ENCODE results near the gene ARSI. TPM values are rescaled to one million over a fixed set of nuclear protein-coding genes. Genes with fewer than 3 reads are reported as not detected.
"Not testable (repeated sequence)": the region's sequence is repeated elsewhere in the genome, so short reads cannot be mapped to it uniquely, and the experiment has no call there.

Gene ARSI
- polyA plus RNA-seq, 12 donors = 3.6 to 9.9 (median 6.1) TPM; not detected in 1

- DNase-seq = no peak
Observed at GRCh38 chr5:150270541-150271295, 32.0 kb downstream of the ARSI start.

GRCh38 chr5:150266871-150267291 is 35.8 kb downstream of the ARSI start:
- no peak for DNase-seq

DNA sequence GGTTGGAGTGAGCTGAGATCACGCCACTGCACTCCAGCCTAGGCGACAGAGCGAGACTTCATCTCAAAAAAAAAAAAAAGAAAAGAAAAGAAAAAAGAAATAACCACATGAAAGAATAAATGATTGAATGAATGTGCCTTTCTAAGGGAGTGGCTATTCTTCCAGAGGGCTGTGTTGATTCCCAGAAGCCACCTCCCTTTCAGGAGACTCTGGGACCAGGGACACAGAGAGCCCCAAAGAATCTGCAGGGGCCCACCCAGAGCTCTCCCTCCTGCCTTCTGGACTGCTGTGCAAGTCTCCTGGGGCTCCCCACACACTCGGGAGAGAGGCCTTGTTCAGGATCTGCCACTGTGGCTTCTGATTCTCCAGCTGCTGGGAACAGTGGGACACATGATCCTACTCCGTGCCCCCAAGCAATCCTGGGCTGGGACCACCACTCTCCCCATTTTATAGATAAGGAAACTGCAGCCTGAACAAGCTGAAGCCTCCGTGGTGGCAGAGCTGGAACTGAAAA is 36.8 kb downstream of the ARSI start:
- DNase-seq = no peak

GRCh38 chr5:150264667-150265603 is 37.8 kb downstream of the ARSI start:
- DNase-seq = no peak

- DNase-seq = no peak
Observed at GRCh38 chr5:150263801-150264621, 38.7 kb downstream of the ARSI start.

DNA sequence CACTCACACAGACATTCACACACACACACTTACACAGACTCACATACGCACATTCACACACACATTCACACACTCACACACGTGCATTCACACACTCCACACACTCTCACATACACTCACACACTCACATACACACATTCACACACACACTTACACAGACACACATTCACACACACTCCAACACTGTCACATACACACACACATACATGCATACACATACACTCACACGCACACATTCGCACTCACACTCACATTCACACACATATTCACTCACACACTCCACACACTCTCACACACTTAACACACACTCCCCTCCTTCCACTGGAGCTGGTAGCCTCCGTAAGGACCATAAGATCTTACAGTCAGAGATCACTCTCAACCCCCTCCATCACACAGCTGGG is 39.3 kb downstream of the ARSI start:
- no peak for DNase-seq

DNA sequence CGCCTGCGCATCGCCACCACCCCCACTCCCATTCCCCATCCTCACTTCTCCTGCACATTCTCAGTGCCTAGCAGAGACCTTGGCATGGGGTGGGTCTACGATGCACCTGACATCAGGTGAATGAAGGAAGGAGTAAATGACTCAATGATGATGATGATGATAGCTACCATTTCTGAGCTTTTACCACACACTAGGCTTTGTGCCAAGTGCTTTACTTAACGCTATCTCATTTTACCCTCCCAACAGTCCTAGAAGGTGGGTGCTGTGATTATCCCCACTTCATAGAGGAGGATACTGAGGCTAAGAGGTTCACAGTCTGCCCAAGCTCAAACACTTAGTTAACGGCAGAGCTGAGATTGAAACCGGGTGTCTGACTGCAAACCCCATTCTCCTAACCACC is 40.2 kb downstream of the ARSI start:
- DNase-seq = no peak

GRCh38 chr5:150261231-150261630 is 41.5 kb downstream of the ARSI start:
- no peak for DNase-seq

GRCh38 chr5:150258130-150258529 is 44.6 kb downstream of the ARSI start:
- DNase-seq = peak; percentile 64

- no peak for DNase-seq
Observed at GRCh38 chr5:150257424-150257823, 45.3 kb downstream of the ARSI start.

DNA sequence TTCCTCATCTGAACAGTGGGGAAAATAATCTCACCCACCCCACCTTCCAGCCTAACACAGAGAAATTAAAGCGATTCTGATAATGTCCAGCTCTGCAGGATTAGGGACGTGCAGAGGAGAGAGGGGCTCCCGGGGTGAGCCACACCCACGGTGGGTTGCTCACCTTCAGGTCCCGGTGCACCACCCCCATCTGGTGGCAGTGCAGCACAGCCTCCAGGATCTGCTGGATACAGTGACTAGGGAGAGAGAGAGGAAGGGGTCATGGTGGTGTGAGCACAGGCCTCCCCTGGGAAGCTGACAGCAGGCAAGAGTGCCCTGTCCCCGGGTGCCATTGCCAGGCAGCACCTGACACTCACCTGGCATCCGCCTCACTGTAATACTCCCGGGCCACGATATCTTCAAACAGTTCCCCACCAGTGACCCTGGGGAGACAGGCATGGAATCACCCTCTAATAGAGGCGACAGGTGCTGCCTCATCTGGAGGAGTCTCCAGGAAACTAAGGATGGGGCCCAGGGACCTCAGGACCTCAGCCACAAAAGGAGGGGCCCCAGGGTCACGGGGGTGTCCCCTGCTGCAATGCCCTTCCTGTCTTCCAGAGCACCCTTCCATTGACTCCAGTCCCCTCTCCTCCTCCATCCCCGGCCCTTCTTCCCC is 46.2 kb downstream of the ARSI start:
- no peak for DNase-seq

GRCh38 chr5:150255659-150256409 is 46.9 kb downstream of the ARSI start:
- no peak for DNase-seq

DNA sequence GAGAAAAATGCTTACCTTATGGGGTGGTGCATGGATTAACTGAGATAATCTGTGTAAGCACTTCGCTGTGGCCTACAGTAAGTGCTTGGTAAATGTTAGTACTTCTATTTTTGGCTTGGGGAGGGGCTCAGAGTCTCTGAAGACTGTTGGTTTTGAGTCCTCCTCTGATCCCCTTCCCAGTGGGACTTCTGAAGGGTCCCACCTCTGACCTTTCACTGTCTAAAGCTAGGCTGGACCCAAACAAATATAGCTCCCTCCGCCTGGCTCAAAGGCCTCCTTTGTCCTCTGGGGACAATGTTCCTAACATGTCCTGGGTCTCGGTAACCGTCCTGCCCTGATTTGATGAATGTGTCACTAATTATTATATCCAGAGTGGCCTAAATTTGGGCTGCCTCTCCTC is 47.9 kb downstream of the ARSI start:
- DNase-seq = no peak

GRCh38 chr5:150254363-150254762 is 48.3 kb downstream of the ARSI start:
- DNase-seq = no peak

GRCh38 chr5:150253416-150254208 is 49.1 kb downstream of the ARSI start:
- no peak for DNase-seq

DNA sequence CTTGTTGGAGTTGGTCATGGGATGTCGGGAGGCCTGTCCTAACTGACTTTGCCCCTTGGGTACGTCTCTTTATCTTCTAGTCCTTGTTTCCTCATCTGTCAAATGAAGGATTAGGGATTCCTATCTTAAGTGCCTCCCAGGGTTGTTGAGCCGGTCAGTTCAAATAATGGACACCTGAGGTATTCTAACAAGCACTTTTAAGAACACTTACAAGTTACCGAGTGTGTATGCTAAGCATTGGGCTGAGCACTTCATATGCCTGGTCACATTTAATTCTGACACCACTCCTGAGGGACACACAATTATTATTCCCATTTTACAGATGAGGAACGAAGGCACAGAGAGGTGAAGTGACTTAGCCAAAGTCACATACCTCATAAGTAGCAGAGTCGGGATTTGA is 50.2 kb downstream of the ARSI start:
- no peak for DNase-seq

DNA sequence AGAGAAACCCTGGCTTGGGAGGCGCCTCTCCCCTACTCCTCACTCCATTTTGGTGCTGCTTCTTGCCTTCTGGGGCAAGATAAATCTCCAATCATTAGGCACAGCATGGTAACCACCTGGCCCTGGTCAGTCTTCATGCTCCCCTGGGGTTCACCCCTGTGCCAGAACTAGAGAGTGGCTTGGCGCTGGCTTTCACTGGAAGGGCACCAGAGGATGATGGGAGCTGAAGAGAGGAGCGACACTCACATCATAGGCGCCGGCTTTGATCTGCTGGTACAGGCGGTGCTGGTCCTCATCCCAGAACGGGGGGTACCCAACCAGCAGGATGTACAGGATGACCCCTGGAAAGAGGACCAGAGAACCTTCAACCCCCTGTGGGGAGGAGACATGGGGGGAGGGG is 51.2 kb downstream of the ARSI start:
- DNase-seq = no peak

DNA sequence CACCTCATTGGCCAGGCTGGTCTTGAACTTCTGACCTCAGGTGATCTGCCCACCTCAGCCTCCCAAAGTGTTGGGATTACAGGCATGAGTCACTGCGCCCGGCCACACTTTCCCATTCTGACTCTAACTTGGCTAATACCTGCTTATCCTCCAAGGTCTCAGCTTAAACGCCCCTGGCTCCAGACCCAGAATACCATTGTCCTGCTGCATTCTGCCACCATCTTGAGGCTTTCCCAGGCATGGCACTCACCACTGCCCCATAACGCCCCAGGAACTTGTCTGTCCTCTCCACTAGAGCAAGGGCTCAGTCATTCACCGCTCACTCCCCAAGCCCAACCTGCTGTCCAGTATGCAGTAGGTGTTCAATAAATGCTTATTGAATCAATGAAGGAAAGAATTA is 53.0 kb downstream of the ARSI start:
- DNase-seq = no peak

DNA sequence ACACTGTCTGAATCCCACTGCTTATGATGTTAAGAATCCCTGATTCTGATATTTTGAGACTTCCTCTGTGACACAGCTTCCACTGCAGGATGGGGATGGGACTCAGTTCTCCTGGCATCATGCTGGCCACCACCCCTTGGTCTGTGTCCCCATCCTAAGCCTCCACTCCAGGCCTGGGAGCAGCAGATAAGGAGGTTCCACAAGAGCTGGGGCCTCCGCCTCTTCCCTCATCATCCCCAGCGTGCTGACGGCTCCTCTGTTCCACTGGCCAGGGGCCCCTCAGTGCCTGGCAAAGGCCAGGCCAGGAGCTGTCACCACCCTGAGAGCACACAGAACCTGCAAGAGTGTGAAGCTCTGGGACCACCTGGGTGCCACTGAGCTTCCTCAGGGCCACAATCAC is 53.8 kb downstream of the ARSI start:
- DNase-seq = no peak

GRCh38 chr5:150248493-150248892 is 54.2 kb downstream of the ARSI start:
- DNase-seq = not testable (repeated sequence)

Data from muscle of arm (tissue), 12 donors.